Neural cell (in vitro differentiated cells): ENCODE data around the gene VAMP5. TPM values are rescaled to one million over a fixed set of nuclear protein-coding genes. Genes with fewer than 3 reads are reported as not detected.
A peak's percentile ranks its signal among the peaks of the same experiment; 100 is the strongest.

ENCODE experiments used
- H2AFZ ChIP-seq: fragments of 200-600, 300-800 bp; sonication (generic), shearing (Covaris generic); 2 replicates; pipeline ENCODE4 v1.6.0; 2014; ENCODE audit warnings: low read depth, mild to moderate bottlenecking, antibody characterized with exemption, low read length, moderate library complexity
- H3F3A ChIP-seq: fragments of 200-600 bp; shearing (Covaris generic); 2 replicates; pipeline ENCODE4 v1.6.1; 2016; ENCODE audit warnings: mild to moderate bottlenecking, moderate library complexity, mixed read lengths, antibody characterized with exemption, low read length; ENCODE audit not compliant: insufficient read depth, poor library complexity, severe bottlenecking
- H3K27ac ChIP-seq: fragments of 200-600, 300-800 bp; sonication (generic), shearing (Covaris generic); 2 replicates; pipeline ENCODE4 v1.5.1; 2014; ENCODE audit warnings: mild to moderate bottlenecking, low read length, moderate library complexity
- H3K27me3 ChIP-seq: fragments of 300-800, 200-600 bp; sonication (generic), shearing (Covaris generic); 2 replicates; pipeline ENCODE4 v1.6.0; 2014; ENCODE audit warnings: mild to moderate bottlenecking, low read depth, low read length, moderate library complexity; ENCODE audit not compliant: insufficient read depth
- H3K36me3 ChIP-seq: fragments of 300-800, 200-600 bp; sonication (generic), shearing (Covaris generic); 2 replicates; pipeline ENCODE4 v1.5.1; 2014; ENCODE audit warnings: mild to moderate bottlenecking, antibody characterized with exemption, low read length, moderate library complexity; ENCODE audit not compliant: insufficient read depth
- H3K4me2 ChIP-seq: fragments of 300-800, 200-600 bp; sonication (generic), shearing (Covaris generic); 2 replicates; pipeline ENCODE4 v1.6.0; 2014; ENCODE audit warnings: mild to moderate bottlenecking, low read length
- H3K4me3 ChIP-seq: fragments of 300-800, 200-600 bp; sonication (generic), shearing (Covaris generic); 2 replicates; pipeline ENCODE4 v1.5.1; 2014; ENCODE audit warnings: mild to moderate bottlenecking, low read length, moderate library complexity
- H3K79me2 ChIP-seq: fragments of 200-600 bp; shearing (Covaris generic); replicated peaks from 2 replicates; pipeline ENCODE4 v1.6.0; 2014; ENCODE audit warnings: mild to moderate bottlenecking, low read length, moderate library complexity; ENCODE audit not compliant: insufficient read depth
- H3K9ac ChIP-seq: fragments of 300-800, 200-600 bp; sonication (generic), shearing (Covaris generic); 2 replicates; pipeline ENCODE4 v1.6.1; 2016; ENCODE audit warnings: mild to moderate bottlenecking, low read length, mixed read lengths
- H3K9me2 ChIP-seq: fragments of 200-600 bp; shearing (Covaris generic); 2 replicates; pipeline ENCODE4 v1.6.1; 2016; ENCODE audit warnings: mild to moderate bottlenecking, low read length, mixed read lengths; ENCODE audit not compliant: insufficient read depth
- H3K9me3 ChIP-seq: fragments of 200-600, 300-800 bp; sonication (generic), shearing (Covaris generic); 2 replicates; pipeline ENCODE4 v1.6.1; 2016; ENCODE audit warnings: mild to moderate bottlenecking, mixed run types, low read length, moderate library complexity, mixed read lengths
- H4K20me1 ChIP-seq: fragments of 200-600 bp; shearing (Covaris generic); 2 replicates; pipeline ENCODE4 v1.6.1; 2016; ENCODE audit warnings: mild to moderate bottlenecking, mixed run types; ENCODE audit not compliant: insufficient read depth
- EP300 ChIP-seq: fragments of 450-650 bp; conservative IDR thresholded peaks from 2 replicates; pipeline ENCODE4 v1.6.1; 2014; ENCODE audit warnings: antibody characterized with exemption, mild to moderate bottlenecking, moderate library complexity; ENCODE audit not compliant: poor library complexity, severe bottlenecking
- EZH2 ChIP-seq: fragments of 200-600, 300-800 bp; shearing (Covaris generic), sonication (generic); IDR thresholded peaks from 2 replicates; pipeline ENCODE4 v1.6.1; 2014; ENCODE audit warnings: antibody characterized with exemption, low read length, borderline replicate concordance, mild to moderate bottlenecking; ENCODE audit not compliant: insufficient read depth, poor library complexity, severe bottlenecking
- MXI1 ChIP-seq: fragments of 450-650 bp; conservative IDR thresholded peaks from 2 replicates; pipeline ENCODE4 v1.6.1; 2014; ENCODE audit warnings: antibody characterized with exemption, mild to moderate bottlenecking; ENCODE audit not compliant: poor library complexity, severe bottlenecking
- POLR2AphosphoS5 ChIP-seq: IDR thresholded peaks from 2 replicates; pipeline ENCODE4 v1.6.1; 2012
- RAD21 ChIP-seq: fragments of 450-650 bp; conservative IDR thresholded peaks from 2 replicates; pipeline ENCODE4 v1.6.1; 2014; ENCODE audit warnings: antibody characterized with exemption, mild to moderate bottlenecking, moderate library complexity
- SMC3 ChIP-seq: fragments of 450-650 bp; conservative IDR thresholded peaks from 2 replicates; pipeline ENCODE4 v1.6.1; 2014; ENCODE audit warnings: antibody characterized with exemption, mild to moderate bottlenecking, moderate library complexity; ENCODE audit not compliant: poor library complexity
- TAF1 ChIP-seq: IDR thresholded peaks from 2 replicates; pipeline ENCODE4 v1.6.1; 2012; ENCODE audit warnings: low read depth
- polyA plus RNA-seq: library from polyadenylated mRNA; depleted of rRNA; stranded (reverse); fragments of >200 nt; gene quantifications from 2 replicates; pipeline ENCODE4 v1.2.3, GENCODE V29; 2014
- TF ChIP-seq, protein P1 (sequence below): IDR thresholded peaks from 2 replicates; pipeline ENCODE4 v1.6.1; 2012; ENCODE audit warnings: borderline replicate concordance
- TF ChIP-seq, protein P2 (sequence below): fragments of 450-650 bp; IDR thresholded peaks from 2 replicates; pipeline ENCODE4 v1.5.1; 2014; ENCODE audit warnings: antibody characterized with exemption, mild to moderate bottlenecking, moderate library complexity; ENCODE audit not compliant: poor library complexity, severe bottlenecking

Gene VAMP5
- polyA plus RNA-seq, 1 donor from 2014 or later, result not detected

DNA sequence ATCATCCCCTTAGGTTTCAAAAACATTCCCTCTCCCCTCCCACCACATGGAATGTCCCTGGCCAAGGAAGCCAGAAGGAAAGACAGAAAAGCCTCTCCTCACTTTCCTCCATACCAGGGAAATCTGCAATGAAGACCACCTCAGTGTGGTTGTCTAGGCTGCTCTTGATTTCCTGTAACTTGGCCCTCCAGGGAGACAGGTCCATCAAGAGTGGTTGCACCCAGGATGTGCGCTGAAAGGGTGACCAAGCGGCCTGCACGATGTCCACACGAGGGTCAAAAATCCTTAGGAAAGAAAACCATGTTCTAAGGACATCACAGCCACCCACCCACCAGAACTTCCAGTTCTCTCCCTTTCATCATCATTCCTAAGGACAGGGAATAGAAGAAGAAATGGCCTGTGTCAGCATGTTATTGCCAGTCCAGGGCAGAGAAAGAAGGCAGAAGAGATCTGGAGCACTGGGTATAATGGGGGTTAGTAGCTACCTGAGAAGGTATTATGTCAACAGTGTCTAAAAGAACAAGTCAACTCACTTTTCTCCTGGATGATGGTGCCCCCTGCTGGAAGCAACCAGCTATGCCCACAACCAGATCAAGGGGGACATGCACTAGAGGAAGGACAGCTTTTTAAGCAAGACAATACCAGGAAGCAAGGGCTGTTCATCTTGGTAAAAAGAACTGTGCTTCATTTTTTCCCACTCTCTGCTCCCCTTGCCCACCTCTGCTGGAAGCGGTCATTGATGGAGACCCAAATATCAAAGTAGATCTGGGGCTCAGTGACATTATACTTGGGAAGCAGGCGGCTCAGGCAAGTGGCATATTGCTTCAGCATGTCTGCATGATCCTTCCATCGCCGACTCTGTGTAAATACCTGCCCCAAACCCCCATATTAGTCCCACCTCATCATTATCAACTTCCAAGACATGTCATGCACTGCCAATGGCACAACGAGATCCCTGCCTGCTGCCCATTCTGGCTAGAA lies 32.2 kb upstream of the VAMP5 start:
- peaks cover 8% of the 10 kb centered on the region for H3K36me3 ChIP-seq

DNA sequence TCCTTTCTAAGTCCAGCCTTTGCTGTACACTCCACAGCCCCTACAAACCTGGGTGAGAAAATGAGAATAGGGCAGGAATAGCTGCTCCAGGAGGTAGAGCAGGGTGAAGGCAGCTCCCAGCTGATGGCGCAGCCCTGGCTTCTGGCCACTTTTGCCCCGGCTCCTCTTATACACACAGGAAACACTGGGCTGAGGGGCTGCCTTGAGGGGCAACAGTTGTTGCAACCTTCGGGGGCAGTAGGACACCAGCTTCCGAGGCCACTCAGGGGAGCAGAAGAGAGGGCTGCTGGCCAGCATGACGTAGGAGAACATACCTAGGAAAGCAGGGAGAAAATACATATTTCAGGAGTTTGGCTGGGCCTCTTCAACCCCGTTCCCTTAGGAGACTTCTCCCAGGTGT lies 31.0 kb upstream of the VAMP5 start:
- Histone ChIP-seq H3K79me2 (no peaks in the 10 kb centered on the region), H3K27me3 (no peaks in the 10 kb centered on the region), H3K4me3 (no peak overlapping the region), H2AFZ (no peak overlapping the region), H3K4me2 (no peak overlapping the region), H3F3A (no peaks in the 10 kb centered on the region), H3K36me3 (peaks cover 8% of the 10 kb centered on the region), H3K9me2 (no peaks in the 10 kb centered on the region), H4K20me1 (no peaks in the 10 kb centered on the region), H3K9me3 (no peaks in the 10 kb centered on the region), H3K27ac (no peak overlapping the region), H3K9ac (no peak overlapping the region)
- TF ChIP-seq MXI1 (no peak), EP300 (no peak), TAF1 (no peak), EZH2 (no peak), POLR2AphosphoS5 (no peak), SMC3 (no peak)
- TF ChIP-seq, protein P1, sequence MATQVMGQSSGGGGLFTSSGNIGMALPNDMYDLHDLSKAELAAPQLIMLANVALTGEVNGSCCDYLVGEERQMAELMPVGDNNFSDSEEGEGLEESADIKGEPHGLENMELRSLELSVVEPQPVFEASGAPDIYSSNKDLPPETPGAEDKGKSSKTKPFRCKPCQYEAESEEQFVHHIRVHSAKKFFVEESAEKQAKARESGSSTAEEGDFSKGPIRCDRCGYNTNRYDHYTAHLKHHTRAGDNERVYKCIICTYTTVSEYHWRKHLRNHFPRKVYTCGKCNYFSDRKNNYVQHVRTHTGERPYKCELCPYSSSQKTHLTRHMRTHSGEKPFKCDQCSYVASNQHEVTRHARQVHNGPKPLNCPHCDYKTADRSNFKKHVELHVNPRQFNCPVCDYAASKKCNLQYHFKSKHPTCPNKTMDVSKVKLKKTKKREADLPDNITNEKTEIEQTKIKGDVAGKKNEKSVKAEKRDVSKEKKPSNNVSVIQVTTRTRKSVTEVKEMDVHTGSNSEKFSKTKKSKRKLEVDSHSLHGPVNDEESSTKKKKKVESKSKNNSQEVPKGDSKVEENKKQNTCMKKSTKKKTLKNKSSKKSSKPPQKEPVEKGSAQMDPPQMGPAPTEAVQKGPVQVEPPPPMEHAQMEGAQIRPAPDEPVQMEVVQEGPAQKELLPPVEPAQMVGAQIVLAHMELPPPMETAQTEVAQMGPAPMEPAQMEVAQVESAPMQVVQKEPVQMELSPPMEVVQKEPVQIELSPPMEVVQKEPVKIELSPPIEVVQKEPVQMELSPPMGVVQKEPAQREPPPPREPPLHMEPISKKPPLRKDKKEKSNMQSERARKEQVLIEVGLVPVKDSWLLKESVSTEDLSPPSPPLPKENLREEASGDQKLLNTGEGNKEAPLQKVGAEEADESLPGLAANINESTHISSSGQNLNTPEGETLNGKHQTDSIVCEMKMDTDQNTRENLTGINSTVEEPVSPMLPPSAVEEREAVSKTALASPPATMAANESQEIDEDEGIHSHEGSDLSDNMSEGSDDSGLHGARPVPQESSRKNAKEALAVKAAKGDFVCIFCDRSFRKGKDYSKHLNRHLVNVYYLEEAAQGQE, result no peak
- TF ChIP-seq, protein P2, sequence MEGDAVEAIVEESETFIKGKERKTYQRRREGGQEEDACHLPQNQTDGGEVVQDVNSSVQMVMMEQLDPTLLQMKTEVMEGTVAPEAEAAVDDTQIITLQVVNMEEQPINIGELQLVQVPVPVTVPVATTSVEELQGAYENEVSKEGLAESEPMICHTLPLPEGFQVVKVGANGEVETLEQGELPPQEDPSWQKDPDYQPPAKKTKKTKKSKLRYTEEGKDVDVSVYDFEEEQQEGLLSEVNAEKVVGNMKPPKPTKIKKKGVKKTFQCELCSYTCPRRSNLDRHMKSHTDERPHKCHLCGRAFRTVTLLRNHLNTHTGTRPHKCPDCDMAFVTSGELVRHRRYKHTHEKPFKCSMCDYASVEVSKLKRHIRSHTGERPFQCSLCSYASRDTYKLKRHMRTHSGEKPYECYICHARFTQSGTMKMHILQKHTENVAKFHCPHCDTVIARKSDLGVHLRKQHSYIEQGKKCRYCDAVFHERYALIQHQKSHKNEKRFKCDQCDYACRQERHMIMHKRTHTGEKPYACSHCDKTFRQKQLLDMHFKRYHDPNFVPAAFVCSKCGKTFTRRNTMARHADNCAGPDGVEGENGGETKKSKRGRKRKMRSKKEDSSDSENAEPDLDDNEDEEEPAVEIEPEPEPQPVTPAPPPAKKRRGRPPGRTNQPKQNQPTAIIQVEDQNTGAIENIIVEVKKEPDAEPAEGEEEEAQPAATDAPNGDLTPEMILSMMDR, result no peak

More for the DNA sequence above, 32.2 kb upstream of the VAMP5 start:
- Histone ChIP-seq H3K9me2 (no peaks in the 10 kb centered on the region), H2AFZ (no peak overlapping the region), H4K20me1 (no peaks in the 10 kb centered on the region), H3K4me3 (no peak overlapping the region), H3K79me2 (no peaks in the 10 kb centered on the region), H3K27ac (no peak overlapping the region), H3K4me2 (no peak overlapping the region), H3K9ac (no peak overlapping the region), H3K9me3 (no peaks in the 10 kb centered on the region), H3K27me3 (no peaks in the 10 kb centered on the region), H3F3A (no peaks in the 10 kb centered on the region)
- no peak for TF ChIP-seq EP300
- no peak for TF ChIP-seq MXI1
- TF ChIP-seq RAD21, result peak; percentile 94
- peak; percentile 98 for TF ChIP-seq SMC3
- TF ChIP-seq, protein P2, result peak; percentile 95
- TF ChIP-seq EZH2, result no peak
- TF ChIP-seq, protein P1, result no peak
- TF ChIP-seq TAF1, result no peak
- TF ChIP-seq POLR2AphosphoS5, result peak; percentile 9
